Heart left ventricle (tissue), 13 donors: Measurements from ENCODE around the gene PPRC1.

Source experiments
- CTCF ChIP-seq, 12 donors: fragments of 200-600 bp; sonication (generic) in 4 of 12; IDR thresholded peaks; one replicate each; pipeline versions ENCODE4 v1.5.0 to v1.8.0; 2018 to 2022; ENCODE audit warnings: antibody characterized with exemption in 12 of 12, mild to moderate bottlenecking in 5 of 12
- POLR2A ChIP-seq, 2 donors: fragments of 450-650 bp; IDR thresholded peaks; one replicate each; pipeline ENCODE4 v1.6.1; 2017; ENCODE audit warnings: antibody characterized with exemption in 2 of 2, mild to moderate bottlenecking in 2 of 2, moderate library complexity in 2 of 2
- donor health status: ischemic (EF 13 %, LVEDD 7.1; RV severe dilation, severe dysfunction).
- donor health status: DM: no; HTN: yes; CAD: no.
- donor health status: DM: no; HTN: no; CAD: no.
- donor health status: ischemic (EF 25% LVEDD 6.9; RV normal size, moderate dysfunction).
- donor health status: ischemic (EF 25% LVEDD 5.7; RV mildly dilated, moderate dysfunction).
- donor health status: ischemic (EF 35%, LVEDD 5.7; RV mildly dilated, moderate dysfunction).
- donor health status: nonischemic (EF 11% LVEDD 7.7; RV severe dilation, severe dysfunction).
- donor health status: DM: yes; HTN: yes; CAD: no.
- donor health status: PGD.
- donor health status: ischemic (EF 29% LVEDD 5.4; RV normal size, mild dysfunction).
- donor health status: nonischemic (EF 23%, LVEDD 6.1; RV moderate dilation, normal function).

- TF ChIP-seq POLR2A (IDR thresholded peaks at IDR 0.05) = no peak
- TF ChIP-seq CTCF (IDR thresholded peaks at IDR 0.05) = no peak
Observed at GRCh38 chr10:102101152-102101551, 31.7 kb upstream of the PPRC1 start.
